Hepatocyte (in vitro differentiated cells): ENCODE measurements around the gene LRBA. TPM values are rescaled to one million over a fixed set of nuclear protein-coding genes. Genes with fewer than 3 reads are reported as not detected.

ENCODE experiments used
- DNase-seq: peaks from one replicate; pipeline ENCODE4 v3.0.0-alpha.2; 2016; ENCODE audit warnings: low spot score
- H2AFZ ChIP-seq: fragments of 200-600 bp; sonication (generic); 2 replicates; pipeline ENCODE4 v1.6.0; 2016; ENCODE audit warnings: antibody characterized with exemption, mild to moderate bottlenecking
- H3K27ac ChIP-seq: fragments of 200-600 bp; sonication (generic); 2 replicates; pipeline ENCODE4 v1.5.1; 2016; ENCODE audit warnings: mild to moderate bottlenecking
- H3K27me3 ChIP-seq: fragments of 200-600 bp; sonication (generic); 2 replicates; pipeline ENCODE4 v1.6.1; 2016
- H3K36me3 ChIP-seq: fragments of 200-600 bp; sonication (generic); replicated peaks from 2 replicates; pipeline ENCODE4 v1.5.1; 2016; ENCODE audit warnings: low read depth; ENCODE audit not compliant: insufficient read depth
- H3K4me1 ChIP-seq: fragments of 200-600 bp; sonication (generic); 2 replicates; pipeline ENCODE4 v1.5.1; 2016; ENCODE audit warnings: mild to moderate bottlenecking, moderate library complexity; ENCODE audit not compliant: insufficient read depth
- H3K4me2 ChIP-seq: fragments of 200-600 bp; sonication (generic); 2 replicates; pipeline ENCODE4 v1.6.0; 2016
- H3K4me3 ChIP-seq: fragments of 200-600 bp; sonication (generic); 2 replicates; pipeline ENCODE4 v1.5.1; 2016; ENCODE audit warnings: mild to moderate bottlenecking
- H3K79me2 ChIP-seq: fragments of 200-600 bp; sonication (generic); 2 replicates; pipeline ENCODE4 v1.6.0; 2017; ENCODE audit warnings: mild to moderate bottlenecking
- H3K9me2 ChIP-seq: fragments of 200-600 bp; sonication (generic); replicated peaks from 2 replicates; pipeline ENCODE4 v1.6.0; 2017; ENCODE audit warnings: mild to moderate bottlenecking; ENCODE audit not compliant: insufficient read depth
- H3K9me3 ChIP-seq: fragments of 200-600 bp; sonication (generic); 2 replicates; pipeline ENCODE4 v1.5.1; 2016; ENCODE audit warnings: low read depth, mild to moderate bottlenecking
- H4K20me1 ChIP-seq: fragments of 200-600 bp; sonication (generic); 2 replicates; pipeline ENCODE4 v1.6.0; 2016; ENCODE audit warnings: mild to moderate bottlenecking; ENCODE audit not compliant: insufficient read depth, poor library complexity, severe bottlenecking
- EZH2 ChIP-seq: fragments of 200-600 bp; sonication (generic); IDR thresholded peaks from 2 replicates; pipeline ENCODE4 v1.6.1; 2016; ENCODE audit warnings: antibody characterized with exemption, mild to moderate bottlenecking, borderline replicate concordance
- EZH2phosphoT487 ChIP-seq: fragments of 200-600 bp; sonication (generic); IDR thresholded peaks from one replicate; pipeline ENCODE4 v1.6.1; 2018; ENCODE audit warnings: antibody characterized with exemption, mild to moderate bottlenecking, low read depth, moderate library complexity; ENCODE audit not compliant: unreplicated experiment, severe bottlenecking
- WGBS: methylation state at CpG from one replicate; pipeline ENCODE4 v1.1.6; 2016; ENCODE audit warnings: low lambda C conversion rate; ENCODE audit errors: missing lambda C conversion rate; 5-methylcytosine and 5-hydroxymethylcytosine counted together
- polyA plus RNA-seq: library from polyadenylated mRNA; unstranded; fragments of >200 nt; fragmentation: Nextera tagmentation; extraction: Ambion mirVana; gene quantifications from 2 replicates; pipeline ENCODE4 v1.2.1, GENCODE V29; 2016
- total RNA-seq: library from RNA; depleted of rRNA; stranded (reverse); fragments of >200 nt; gene quantifications from 2 replicates; pipeline ENCODE4 v1.2.3, GENCODE V29; 2014
- TF ChIP-seq, protein P1 (sequence below): fragments of 200-600 bp; sonication (generic); IDR thresholded peaks from 2 replicates; pipeline ENCODE4 v1.5.1; 2016; ENCODE audit warnings: antibody characterized with exemption, mild to moderate bottlenecking; ENCODE audit not compliant: poor library complexity

The LRBA gene
- total and polyA plus RNA-seq, 2 experiments from 2014 or later: 14.1 to 69.4 TPM

DNA sequence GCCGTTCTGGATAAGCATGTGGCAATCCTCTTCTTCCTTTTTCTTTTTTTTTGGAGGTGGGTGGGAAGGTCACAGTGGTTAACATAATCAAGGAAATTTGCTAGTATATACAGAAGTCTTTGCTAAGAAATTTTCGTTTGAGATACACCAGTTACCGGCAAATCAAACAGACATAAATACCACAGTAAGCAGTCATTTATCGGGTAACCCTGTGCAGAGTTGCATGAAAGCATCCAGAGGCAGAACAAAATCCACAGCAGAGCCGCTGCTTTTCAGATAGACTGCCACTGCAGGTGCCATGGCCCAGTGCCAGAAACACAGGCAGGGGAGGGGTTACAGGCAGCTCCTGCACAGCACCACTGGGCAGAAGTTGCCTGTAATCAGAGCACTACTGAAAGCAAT, 612.2 kb downstream of the LRBA start:
- no peaks in the 10 kb centered on the region for H3K27me3 ChIP-seq
- H3K4me3 ChIP-seq: no peak overlapping the region
- WGBS: 57% methylated on average over 5 of the region's 5 CpGs
- TF ChIP-seq EZH2phosphoT487: no peak
- TF ChIP-seq, protein P1, sequence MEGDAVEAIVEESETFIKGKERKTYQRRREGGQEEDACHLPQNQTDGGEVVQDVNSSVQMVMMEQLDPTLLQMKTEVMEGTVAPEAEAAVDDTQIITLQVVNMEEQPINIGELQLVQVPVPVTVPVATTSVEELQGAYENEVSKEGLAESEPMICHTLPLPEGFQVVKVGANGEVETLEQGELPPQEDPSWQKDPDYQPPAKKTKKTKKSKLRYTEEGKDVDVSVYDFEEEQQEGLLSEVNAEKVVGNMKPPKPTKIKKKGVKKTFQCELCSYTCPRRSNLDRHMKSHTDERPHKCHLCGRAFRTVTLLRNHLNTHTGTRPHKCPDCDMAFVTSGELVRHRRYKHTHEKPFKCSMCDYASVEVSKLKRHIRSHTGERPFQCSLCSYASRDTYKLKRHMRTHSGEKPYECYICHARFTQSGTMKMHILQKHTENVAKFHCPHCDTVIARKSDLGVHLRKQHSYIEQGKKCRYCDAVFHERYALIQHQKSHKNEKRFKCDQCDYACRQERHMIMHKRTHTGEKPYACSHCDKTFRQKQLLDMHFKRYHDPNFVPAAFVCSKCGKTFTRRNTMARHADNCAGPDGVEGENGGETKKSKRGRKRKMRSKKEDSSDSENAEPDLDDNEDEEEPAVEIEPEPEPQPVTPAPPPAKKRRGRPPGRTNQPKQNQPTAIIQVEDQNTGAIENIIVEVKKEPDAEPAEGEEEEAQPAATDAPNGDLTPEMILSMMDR: no peak
- no peak for TF ChIP-seq EZH2
- H3K4me2 ChIP-seq: no peak overlapping the region
- no peaks in the 10 kb centered on the region for H3K9me3 ChIP-seq
- H3K27ac ChIP-seq: no peak overlapping the region
- H3K4me1 ChIP-seq: no peaks in the 10 kb centered on the region
- no peaks in the 10 kb centered on the region for H3K79me2 ChIP-seq
- peak; percentile 45 for DNase-seq
- no peaks in the 10 kb centered on the region for H4K20me1 ChIP-seq
- no peaks in the 10 kb centered on the region for H3K9me2 ChIP-seq
- H3K36me3 ChIP-seq: no peaks in the 10 kb centered on the region
- no peak overlapping the region for H2AFZ ChIP-seq

- H3K27me3 ChIP-seq: no peaks in the 10 kb centered on the region
- no peaks in the 10 kb centered on the region for H3K9me2 ChIP-seq
- no peak for DNase-seq
- H4K20me1 ChIP-seq: no peaks in the 10 kb centered on the region
- H3K4me3 ChIP-seq: no peak overlapping the region
- 95% methylated on average over 7 of the region's 7 CpGs for WGBS
- no peaks in the 10 kb centered on the region for H3K36me3 ChIP-seq
- H3K79me2 ChIP-seq: no peaks in the 10 kb centered on the region
- no peak overlapping the region for H3K27ac ChIP-seq
- no peak overlapping the region for H3K4me2 ChIP-seq
- no peaks in the 10 kb centered on the region for H3K4me1 ChIP-seq
- TF ChIP-seq EZH2phosphoT487: no peak
- no peak for TF ChIP-seq EZH2
- TF ChIP-seq, protein P1: no peak
- H3K9me3 ChIP-seq: no peaks in the 10 kb centered on the region
- no peak overlapping the region for H2AFZ ChIP-seq
These were observed 613.9 kb downstream of the LRBA start for GRCh38 chr4:150401083-150401687.

- Histone ChIP-seq H2AFZ (no peak overlapping the region), H3K4me1 (no peaks in the 10 kb centered on the region), H3K36me3 (no peaks in the 10 kb centered on the region), H3K9me2 (no peaks in the 10 kb centered on the region), H3K9me3 (no peaks in the 10 kb centered on the region), H4K20me1 (no peaks in the 10 kb centered on the region), H3K79me2 (no peaks in the 10 kb centered on the region), H3K4me3 (no peak overlapping the region), H3K27ac (no peak overlapping the region), H3K4me2 (no peak overlapping the region), H3K27me3 (no peaks in the 10 kb centered on the region)
- no peak for DNase-seq
- 71% methylated on average over 2 of the region's 2 CpGs for WGBS
- no peak for TF ChIP-seq EZH2phosphoT487
- TF ChIP-seq EZH2: no peak
- TF ChIP-seq, protein P1: no peak
These were observed 619.2 kb downstream of the LRBA start for GRCh38 chr4:150395872-150396271.

DNA sequence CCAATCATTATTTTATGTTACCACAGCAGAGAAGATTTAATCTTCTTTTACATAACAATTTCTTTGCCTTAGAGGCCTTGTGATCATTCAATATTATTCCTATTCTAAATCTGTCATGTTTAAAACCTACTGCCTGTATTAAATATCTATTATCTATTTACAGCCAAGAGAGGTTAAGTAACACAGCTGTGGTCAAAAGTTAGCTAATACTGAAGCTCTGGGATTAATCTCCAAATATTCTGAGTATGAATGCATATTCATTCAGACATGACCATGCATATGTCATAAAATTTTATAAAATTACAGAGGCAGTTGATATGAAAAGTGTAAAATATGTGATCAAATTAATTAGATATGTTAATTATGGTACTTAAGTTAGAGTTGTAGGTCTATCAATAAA, 621.0 kb downstream of the LRBA start:
- TF ChIP-seq, protein P1: no peak
- TF ChIP-seq EZH2phosphoT487 (no peak), EZH2 (no peak)
- Histone ChIP-seq H3K4me2 (no peak overlapping the region), H4K20me1 (no peaks in the 10 kb centered on the region), H3K27ac (no peak overlapping the region), H3K9me2 (no peaks in the 10 kb centered on the region), H3K9me3 (no peaks in the 10 kb centered on the region), H3K4me3 (no peak overlapping the region), H3K27me3 (no peaks in the 10 kb centered on the region), H3K36me3 (no peaks in the 10 kb centered on the region), H3K79me2 (no peaks in the 10 kb centered on the region), H2AFZ (no peak overlapping the region), H3K4me1 (no peaks in the 10 kb centered on the region)
- DNase-seq: no peak
